Measurements from ENCODE around the gene RAP1A.

Gene RAP1A

GRCh38 chr1:111669268-111669667 is 49.7 kb downstream of the RAP1A start:
- H3K4me1 ChIP-seq (ENCODE audit: low read length): peaks cover 25% of the 10 kb centered on the region; the same call in 1 of the 2 replicates
- H3K27ac ChIP-seq (ENCODE audit: low read length): no peak overlapping the region
- H2AFZ ChIP-seq (ENCODE audit: low read length): no peak overlapping the region
- H3K36me3 ChIP-seq (replicated peaks; ENCODE audit: insufficient read depth, low read length): no peaks in the 10 kb centered on the region
- H4K20me1 ChIP-seq (ENCODE audit: insufficient read depth, low read length): no peaks in the 10 kb centered on the region
- no peak overlapping the region for H3K4me3 ChIP-seq (ENCODE audit: low read length)
- no peaks in the 10 kb centered on the region for H3F3A ChIP-seq (ENCODE audit: insufficient read depth, low read length)
- DNase-seq: no peak
- no peaks in the 10 kb centered on the region for H3K27me3 ChIP-seq (replicated peaks; ENCODE audit: insufficient read depth, low read length)
- no peak for TF ChIP-seq EZH2 (optimal IDR thresholded peaks at IDR 0.05; ENCODE audit: low read depth, low read length)
- no peak for TF ChIP-seq EZH2phosphoT487 (IDR thresholded peaks at IDR 0.05; ENCODE audit: low read length)
- TF ChIP-seq CTCF (IDR thresholded peaks at IDR 0.05; ENCODE audit: low read length): no peak
- peaks cover 70% of the 10 kb centered on the region for H3K79me2 ChIP-seq (ENCODE audit: low read length)
- no peak overlapping the region for H3K9ac ChIP-seq (ENCODE audit: low read length)
- no peaks in the 10 kb centered on the region for H3K9me2 ChIP-seq (replicated peaks; ENCODE audit: insufficient read depth, low read length)
- H3K4me2 ChIP-seq (ENCODE audit: low read depth, low read length): peak overlapping the region; percentile 18; the same call in 1 of the 2 replicates
- H3K9me3 ChIP-seq (replicated peaks; ENCODE audit: insufficient read depth, low read length): no peaks in the 10 kb centered on the region

GRCh38 chr1:111671852-111672251 is 52.3 kb downstream of the RAP1A start:
- Histone ChIP-seq H3K9me3 (replicated peaks; ENCODE audit: insufficient read depth, low read length) (no peaks in the 10 kb centered on the region), H3K79me2 (ENCODE audit: low read length) (peaks cover 62% of the 10 kb centered on the region), H3K9ac (ENCODE audit: low read length) (no peak overlapping the region), H3K4me2 (ENCODE audit: low read depth, low read length) (no peak overlapping the region), H3K4me3 (ENCODE audit: low read length) (no peak overlapping the region), H3K4me1 (ENCODE audit: low read length) (peaks cover 16% of the 10 kb centered on the region; the same call in 1 of the 2 replicates), H3K27ac (ENCODE audit: low read length) (no peak overlapping the region), H3F3A (ENCODE audit: insufficient read depth, low read length) (no peaks in the 10 kb centered on the region), H2AFZ (ENCODE audit: low read length) (no peak overlapping the region), H4K20me1 (ENCODE audit: insufficient read depth, low read length) (no peaks in the 10 kb centered on the region), H3K9me2 (replicated peaks; ENCODE audit: insufficient read depth, low read length) (no peaks in the 10 kb centered on the region), H3K36me3 (replicated peaks; ENCODE audit: insufficient read depth, low read length) (no peaks in the 10 kb centered on the region), H3K27me3 (replicated peaks; ENCODE audit: insufficient read depth, low read length) (no peaks in the 10 kb centered on the region)
- no peak for TF ChIP-seq CTCF (IDR thresholded peaks at IDR 0.05; ENCODE audit: low read length)
- TF ChIP-seq EZH2phosphoT487 (IDR thresholded peaks at IDR 0.05; ENCODE audit: low read length): no peak
- TF ChIP-seq EZH2 (optimal IDR thresholded peaks at IDR 0.05; ENCODE audit: low read depth, low read length): no peak
- no peak for DNase-seq

GRCh38 chr1:111672331-111672730 is 52.7 kb downstream of the RAP1A start:
- Histone ChIP-seq H3K4me1 (ENCODE audit: low read length) (peaks cover 16% of the 10 kb centered on the region; the same call in 1 of the 2 replicates), H3K4me2 (ENCODE audit: low read depth, low read length) (no peak overlapping the region), H3F3A (ENCODE audit: insufficient read depth, low read length) (no peaks in the 10 kb centered on the region), H3K9ac (ENCODE audit: low read length) (no peak overlapping the region), H3K27me3 (replicated peaks; ENCODE audit: insufficient read depth, low read length) (no peaks in the 10 kb centered on the region), H3K27ac (ENCODE audit: low read length) (no peak overlapping the region), H3K9me3 (replicated peaks; ENCODE audit: insufficient read depth, low read length) (no peaks in the 10 kb centered on the region), H2AFZ (ENCODE audit: low read length) (no peak overlapping the region), H3K79me2 (ENCODE audit: low read length) (peaks cover 66% of the 10 kb centered on the region), H3K4me3 (ENCODE audit: low read length) (no peak overlapping the region), H3K9me2 (replicated peaks; ENCODE audit: insufficient read depth, low read length) (no peaks in the 10 kb centered on the region), H3K36me3 (replicated peaks; ENCODE audit: insufficient read depth, low read length) (no peaks in the 10 kb centered on the region), H4K20me1 (ENCODE audit: insufficient read depth, low read length) (no peaks in the 10 kb centered on the region)
- DNase-seq: no peak
- no peak for TF ChIP-seq EZH2phosphoT487 (IDR thresholded peaks at IDR 0.05; ENCODE audit: low read length)
- TF ChIP-seq CTCF (IDR thresholded peaks at IDR 0.05; ENCODE audit: low read length): no peak
- TF ChIP-seq EZH2 (optimal IDR thresholded peaks at IDR 0.05; ENCODE audit: low read depth, low read length): no peak
